ENCODE results near the gene DEFB110. TPM values are rescaled to one million over a fixed set of nuclear protein-coding genes. Genes with fewer than 3 reads are reported as not detected.

DEFB110 gene
- not detected in 2 replicates for total RNA-seq

GRCh38 chr6:50021894-50022293, at the start of gene DEFB110:
Gene DEFB110, minus strand, starts transcription at chr6:50021994. Its CDS starts 59 bp downstream, at chr6:50021935.
- no peak for DNase-seq (ENCODE audit: low read depth, low spot score)

- DNase-seq (ENCODE audit: low read depth, low spot score): no peak
Measured at GRCh38 chr6:50070101-50070500, 48.3 kb upstream of the DEFB110 start.

- DNase-seq (ENCODE audit: low read depth, low spot score): no peak
Measured at GRCh38 chr6:50062051-50062450, 40.3 kb upstream of the DEFB110 start.

- no peak for DNase-seq (ENCODE audit: low read depth, low spot score)
Measured at GRCh38 chr6:50056242-50056641, 34.4 kb upstream of the DEFB110 start.

GRCh38 chr6:50049829-50050228, 28.0 kb upstream of the DEFB110 start, which contains the start of gene DEFB112:
Gene DEFB112, minus strand, starts transcription at chr6:50049929. Its CDS starts 60 bp downstream, at chr6:50049869.
- DNase-seq (ENCODE audit: low read depth, low spot score): no peak

GRCh38 chr6:50047026-50047425, 25.2 kb upstream of the DEFB110 start:
- no peak for DNase-seq (ENCODE audit: low read depth, low spot score)

- no peak for DNase-seq (ENCODE audit: low read depth, low spot score)
Measured at GRCh38 chr6:50030777-50031562, 9.2 kb upstream of the DEFB110 start.

GRCh38 chr6:50030350-50030749, 8.6 kb upstream of the DEFB110 start:
- DNase-seq (ENCODE audit: low read depth, low spot score): no peak

GRCh38 chr6:50025258-50025657, 3.5 kb upstream of the DEFB110 start:
- no peak for DNase-seq (ENCODE audit: low read depth, low spot score)

- no peak for DNase-seq (ENCODE audit: low read depth, low spot score)
Measured at GRCh38 chr6:50007819-50008218, 14.0 kb downstream of the DEFB110 start.

- DNase-seq (ENCODE audit: low read depth, low spot score): no peak
Measured at GRCh38 chr6:50003139-50003538, 18.7 kb downstream of the DEFB110 start.

- DNase-seq (ENCODE audit: low read depth, low spot score): no peak
Measured at GRCh38 chr6:49995278-49995677, 26.5 kb downstream of the DEFB110 start.

GRCh38 chr6:49988900-49989299, 32.9 kb downstream of the DEFB110 start:
- DNase-seq (ENCODE audit: low read depth, low spot score): no peak

GRCh38 chr6:49987749-49988148, 34.0 kb downstream of the DEFB110 start:
- no peak for DNase-seq (ENCODE audit: low read depth, low spot score)

- DNase-seq (ENCODE audit: low read depth, low spot score): no peak
Measured at GRCh38 chr6:49986551-49986950, 35.2 kb downstream of the DEFB110 start.

- DNase-seq (ENCODE audit: low read depth, low spot score): no peak
Measured at GRCh38 chr6:49982046-49982445, 39.7 kb downstream of the DEFB110 start.

GRCh38 chr6:49980898-49981297, 40.9 kb downstream of the DEFB110 start:
- DNase-seq (ENCODE audit: low read depth, low spot score): no peak

- DNase-seq (ENCODE audit: low read depth, low spot score): no peak
Measured at GRCh38 chr6:49979584-49979983, 42.2 kb downstream of the DEFB110 start.

GRCh38 chr6:49978332-49979226, 43.2 kb downstream of the DEFB110 start:
- no peak for DNase-seq (ENCODE audit: low read depth, low spot score)

- no peak for DNase-seq (ENCODE audit: low read depth, low spot score)
Measured at GRCh38 chr6:49969605-49970004, 52.2 kb downstream of the DEFB110 start, which contains the start of gene DEFB113. Gene DEFB113, minus strand, starts transcription at chr6:49969625. Its CDS starts 0 bp downstream, at chr6:49969625.
